Right lobe of liver (tissue), 4 donors: ENCODE measurements around the gene ARVCF.
A peak's percentile ranks its signal among the peaks of the same experiment; 100 is the strongest.

Experiments
- POLR2A ChIP-seq: fragments of 450-650 bp; IDR thresholded peaks from one replicate; pipeline ENCODE4 v1.6.1; 2017; ENCODE audit warnings: antibody characterized with exemption, mild to moderate bottlenecking
- TF ChIP-seq, protein P1 (sequence below), 4 donors: fragments of 200-600 bp in 3 of 4; fragments of 450-650 bp in 1 of 4; IDR thresholded peaks; one replicate each; pipeline versions ENCODE4 v1.5.1 to v1.8.0; 2016 to 2022; ENCODE audit warnings: antibody characterized with exemption in 4 of 4, mild to moderate bottlenecking in 2 of 4
- donor health status: DM: no; HTN: no; CAD: no.
- donor health status: DM: no; HTN: no; CAD: no.
- donor health status: DM: no; HTN: yes; CAD: no.

DNA sequence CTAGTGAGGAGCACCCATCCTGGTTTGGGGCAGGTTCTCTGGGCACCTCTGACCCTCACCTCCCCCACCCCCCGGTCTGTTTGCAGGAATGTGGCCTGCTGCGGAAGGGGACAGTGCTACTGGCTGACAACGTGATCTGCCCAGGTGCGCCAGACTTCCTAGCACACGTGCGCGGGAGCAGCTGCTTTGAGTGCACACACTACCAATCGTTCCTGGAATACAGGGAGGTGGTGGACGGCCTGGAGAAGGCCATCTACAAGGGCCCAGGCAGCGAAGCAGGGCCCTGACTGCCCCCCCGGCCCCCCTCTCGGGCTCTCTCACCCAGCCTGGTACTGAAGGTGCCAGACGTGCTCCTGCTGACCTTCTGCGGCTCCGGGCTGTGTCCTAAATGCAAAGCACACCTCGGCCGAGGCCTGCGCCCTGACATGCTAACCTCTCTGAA lies 48.2 kb downstream of the ARVCF start:
- TF ChIP-seq, protein P1, sequence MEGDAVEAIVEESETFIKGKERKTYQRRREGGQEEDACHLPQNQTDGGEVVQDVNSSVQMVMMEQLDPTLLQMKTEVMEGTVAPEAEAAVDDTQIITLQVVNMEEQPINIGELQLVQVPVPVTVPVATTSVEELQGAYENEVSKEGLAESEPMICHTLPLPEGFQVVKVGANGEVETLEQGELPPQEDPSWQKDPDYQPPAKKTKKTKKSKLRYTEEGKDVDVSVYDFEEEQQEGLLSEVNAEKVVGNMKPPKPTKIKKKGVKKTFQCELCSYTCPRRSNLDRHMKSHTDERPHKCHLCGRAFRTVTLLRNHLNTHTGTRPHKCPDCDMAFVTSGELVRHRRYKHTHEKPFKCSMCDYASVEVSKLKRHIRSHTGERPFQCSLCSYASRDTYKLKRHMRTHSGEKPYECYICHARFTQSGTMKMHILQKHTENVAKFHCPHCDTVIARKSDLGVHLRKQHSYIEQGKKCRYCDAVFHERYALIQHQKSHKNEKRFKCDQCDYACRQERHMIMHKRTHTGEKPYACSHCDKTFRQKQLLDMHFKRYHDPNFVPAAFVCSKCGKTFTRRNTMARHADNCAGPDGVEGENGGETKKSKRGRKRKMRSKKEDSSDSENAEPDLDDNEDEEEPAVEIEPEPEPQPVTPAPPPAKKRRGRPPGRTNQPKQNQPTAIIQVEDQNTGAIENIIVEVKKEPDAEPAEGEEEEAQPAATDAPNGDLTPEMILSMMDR (IDR thresholded peaks at IDR 0.05), result no peak
- peak; percentile 43 for TF ChIP-seq POLR2A
